GF-D8 (cell line): ENCODE measurements around the gene PPP2R5D.

Source experiments
- DNase-seq: peaks from one replicate; lab custom pipeline; 2025; lab: John Stamatoyannopoulos, UW

PPP2R5D gene

DNA sequence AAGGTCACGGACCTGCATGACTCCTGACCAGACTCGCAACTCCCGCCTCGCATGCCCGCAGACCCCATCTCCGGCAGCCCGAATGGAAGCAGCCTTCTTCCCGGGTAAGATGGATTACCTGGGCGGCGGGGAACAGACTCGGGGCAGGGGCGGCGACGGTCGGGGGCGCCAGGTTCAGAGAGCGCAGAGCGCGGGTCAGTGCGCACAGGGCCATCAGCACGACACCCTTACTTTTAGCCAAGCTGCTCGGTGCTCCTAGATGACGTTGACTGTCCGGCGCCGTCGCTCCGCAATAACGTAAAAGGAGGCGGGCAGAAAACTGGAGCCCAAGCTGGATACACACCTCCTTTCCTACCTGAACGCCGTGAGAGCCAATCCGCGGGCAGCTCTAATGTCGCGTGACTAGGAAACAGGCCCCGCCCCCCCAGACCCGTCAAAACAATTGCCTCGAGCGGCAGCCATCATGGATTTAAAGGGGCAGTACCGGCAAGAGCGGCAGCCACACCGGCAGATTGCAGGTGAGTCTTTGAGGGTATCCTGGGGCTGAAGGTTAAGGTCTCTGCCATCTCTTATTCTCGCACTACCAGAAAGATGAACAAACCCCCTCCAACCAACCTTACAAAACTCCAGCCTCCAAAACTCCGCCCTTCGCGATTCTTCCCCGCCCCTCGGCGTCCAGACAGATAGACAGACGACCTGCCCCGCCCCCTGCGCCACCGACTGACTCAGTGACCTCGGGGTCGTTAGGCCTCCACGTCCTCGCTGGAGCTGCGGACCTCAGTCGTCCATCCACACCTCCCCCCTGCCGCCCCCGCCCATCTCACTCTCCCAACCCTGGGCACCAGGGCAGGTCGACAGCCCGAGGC is 75.0 kb downstream of the PPP2R5D start, which contains the start of the genes KLC4 and MRPL2:
TSS of gene KLC4 (plus strand) at position 464 of the 866 bp plus-strand sequence. CDS start 1,705 bp downstream, outside the sequence.
TSS of gene MRPL2 (minus strand) at position 267 of the 866 bp plus-strand sequence. CDS start at position 214, 53 bp downstream.
- peak; percentile 95 for DNase-seq

- no peak for DNase-seq
These were observed 75.8 kb downstream of the PPP2R5D start for GRCh38 chr6:43060034-43060754.

DNA sequence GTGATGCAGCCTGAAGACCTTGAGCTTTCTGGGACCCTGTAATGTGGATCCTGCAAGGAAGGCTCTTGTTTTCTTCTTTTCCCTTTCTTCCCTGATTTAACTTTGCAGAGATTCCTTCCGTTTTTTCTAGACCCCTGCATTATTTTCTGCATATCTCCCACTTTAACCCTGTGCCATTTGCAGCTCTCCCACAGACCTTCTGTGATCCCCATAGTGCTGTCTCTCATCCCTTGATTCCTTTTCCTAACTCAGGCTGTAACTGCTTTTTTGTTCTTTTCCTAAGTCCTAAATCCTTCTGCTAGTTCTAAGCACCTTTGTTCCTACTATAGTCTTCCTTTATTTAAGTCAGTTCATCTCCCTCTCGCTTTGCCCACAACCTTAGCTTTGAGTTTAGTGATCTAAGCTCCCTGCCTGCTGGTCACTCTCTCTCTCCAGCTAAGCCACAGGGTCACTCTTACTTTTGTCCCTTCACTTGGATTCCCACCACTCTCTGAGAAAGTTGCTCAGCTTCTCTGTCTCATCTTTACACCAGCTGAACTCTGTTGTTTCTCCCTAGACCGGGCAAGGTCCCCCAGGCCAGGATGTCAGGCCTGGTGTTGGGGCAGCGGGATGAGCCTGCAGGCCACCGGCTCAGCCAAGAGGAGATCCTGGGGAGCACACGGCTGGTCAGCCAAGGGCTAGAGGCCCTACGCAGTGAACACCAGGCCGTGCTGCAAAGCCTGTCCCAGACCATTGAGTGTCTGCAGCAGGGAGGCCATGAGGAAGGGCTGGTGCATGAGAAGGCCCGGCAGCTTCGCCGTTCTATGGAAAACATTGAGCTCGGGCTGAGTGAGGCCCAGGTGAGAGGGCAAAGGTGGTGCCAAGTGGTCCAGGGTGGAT is 76.6 kb downstream of the PPP2R5D start:
- DNase-seq = no peak

GRCh38 chr6:43061861-43062260 is 77.5 kb downstream of the PPP2R5D start:
- no peak for DNase-seq
